ENCODE results near the gene TEAD4.

Gene TEAD4

DNA sequence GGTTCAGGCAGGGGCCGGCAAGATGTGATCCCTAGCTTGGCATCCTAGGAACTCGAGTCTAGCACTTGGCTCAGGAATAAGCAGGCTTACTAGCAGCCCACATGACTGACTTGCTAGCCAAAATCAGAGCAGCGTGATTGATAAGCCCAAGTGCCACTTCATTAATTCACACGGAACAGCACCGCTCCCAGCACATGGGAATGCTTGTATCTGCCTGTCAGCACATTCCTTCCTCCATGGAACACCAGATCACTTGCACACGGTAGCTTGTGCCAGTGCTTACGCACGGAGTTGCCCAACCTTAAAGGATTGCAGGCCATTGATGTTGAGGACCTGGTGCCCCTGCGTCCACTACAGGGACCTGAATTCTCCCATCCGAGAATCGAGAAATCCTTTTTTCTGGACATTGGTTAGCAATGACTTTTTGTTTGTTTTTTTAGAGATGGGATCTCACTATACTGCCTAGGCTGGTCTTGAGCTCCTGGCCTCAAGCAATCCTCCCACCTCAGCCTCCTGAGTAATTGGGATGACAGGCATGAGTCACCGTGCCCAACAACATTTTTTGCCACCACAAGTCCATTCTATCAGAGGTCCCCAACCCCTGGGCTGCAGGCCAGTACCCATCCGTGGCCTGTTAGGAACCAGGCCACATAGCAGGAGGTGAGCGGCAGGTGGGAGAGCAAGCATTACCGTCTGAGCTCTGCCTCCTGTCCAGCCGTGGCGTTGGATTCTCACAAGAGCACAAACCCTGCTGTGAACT, 87.4 kb downstream of the TEAD4 start:
- Mint-ChIP-seq H3K4me1 (peaks cover 31% of the 10 kb centered on the region), H3K36me3 (ENCODE audit: low read depth) (peaks cover 2% of the 10 kb centered on the region), H3K27ac (no peak overlapping the region), H3K27me3 (ENCODE audit: low read depth) (peaks cover 4% of the 10 kb centered on the region), H3K9me3 (no peaks in the 10 kb centered on the region), H3K4me3 (no peak overlapping the region)
- TF ChIP-seq, protein P1, sequence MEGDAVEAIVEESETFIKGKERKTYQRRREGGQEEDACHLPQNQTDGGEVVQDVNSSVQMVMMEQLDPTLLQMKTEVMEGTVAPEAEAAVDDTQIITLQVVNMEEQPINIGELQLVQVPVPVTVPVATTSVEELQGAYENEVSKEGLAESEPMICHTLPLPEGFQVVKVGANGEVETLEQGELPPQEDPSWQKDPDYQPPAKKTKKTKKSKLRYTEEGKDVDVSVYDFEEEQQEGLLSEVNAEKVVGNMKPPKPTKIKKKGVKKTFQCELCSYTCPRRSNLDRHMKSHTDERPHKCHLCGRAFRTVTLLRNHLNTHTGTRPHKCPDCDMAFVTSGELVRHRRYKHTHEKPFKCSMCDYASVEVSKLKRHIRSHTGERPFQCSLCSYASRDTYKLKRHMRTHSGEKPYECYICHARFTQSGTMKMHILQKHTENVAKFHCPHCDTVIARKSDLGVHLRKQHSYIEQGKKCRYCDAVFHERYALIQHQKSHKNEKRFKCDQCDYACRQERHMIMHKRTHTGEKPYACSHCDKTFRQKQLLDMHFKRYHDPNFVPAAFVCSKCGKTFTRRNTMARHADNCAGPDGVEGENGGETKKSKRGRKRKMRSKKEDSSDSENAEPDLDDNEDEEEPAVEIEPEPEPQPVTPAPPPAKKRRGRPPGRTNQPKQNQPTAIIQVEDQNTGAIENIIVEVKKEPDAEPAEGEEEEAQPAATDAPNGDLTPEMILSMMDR (IDR thresholded peaks at IDR 0.05; ENCODE audit: unreplicated experiment in 3 of 3), result no peak

DNA sequence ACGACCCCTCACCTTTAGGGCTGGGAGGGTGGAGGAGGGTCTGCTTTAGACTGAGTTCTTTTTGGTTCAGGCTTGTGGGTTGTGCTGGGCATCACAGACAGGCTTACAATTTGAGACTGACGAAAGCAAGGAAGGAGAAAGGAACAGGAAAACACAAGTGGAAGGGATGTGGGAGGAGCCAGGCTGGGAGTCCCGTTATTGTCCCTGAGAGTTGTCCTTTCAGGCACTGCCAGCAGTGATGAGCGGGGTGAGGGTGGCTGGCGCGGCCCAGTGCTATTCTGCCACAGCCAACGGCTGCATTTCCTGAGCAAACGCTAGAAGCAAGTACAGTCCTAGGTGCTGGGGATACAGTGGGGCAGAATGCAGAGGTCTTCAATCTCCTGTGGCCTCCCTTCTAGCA, 88.8 kb downstream of the TEAD4 start:
- no peaks in the 10 kb centered on the region for H3K36me3 Mint-ChIP-seq (ENCODE audit: low read depth)
- TF ChIP-seq, protein P1 (IDR thresholded peaks at IDR 0.05; ENCODE audit: unreplicated experiment in 3 of 3), result no peak
- H3K27ac Mint-ChIP-seq, result no peak overlapping the region
- H3K4me3 Mint-ChIP-seq, result no peak overlapping the region
- no peaks in the 10 kb centered on the region for H3K9me3 Mint-ChIP-seq
- H3K4me1 Mint-ChIP-seq, result peaks cover 31% of the 10 kb centered on the region
- peaks cover 4% of the 10 kb centered on the region for H3K27me3 Mint-ChIP-seq (ENCODE audit: low read depth)

DNA sequence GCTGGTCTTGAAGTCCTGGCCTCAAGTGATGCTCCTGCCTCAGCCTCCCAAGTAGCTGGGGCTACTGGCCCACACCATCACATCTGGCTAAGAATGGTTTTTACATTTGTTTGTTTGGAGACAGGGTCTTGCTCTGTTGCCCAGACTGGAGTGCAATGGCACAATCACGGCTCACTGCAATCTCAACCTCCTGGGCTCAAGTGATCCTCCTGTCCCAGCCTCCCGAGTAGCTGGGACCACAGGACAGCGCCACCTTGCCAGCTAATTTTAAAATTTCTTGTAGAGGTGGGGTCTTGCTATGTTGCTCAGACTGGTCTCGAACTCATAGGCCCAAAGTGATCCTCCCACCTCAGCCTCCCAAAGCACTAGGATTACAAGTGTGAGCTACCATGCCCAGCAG, 89.3 kb downstream of the TEAD4 start:
- H3K27ac Mint-ChIP-seq, result no peak overlapping the region
- peaks cover 4% of the 10 kb centered on the region for H3K27me3 Mint-ChIP-seq (ENCODE audit: low read depth)
- no peaks in the 10 kb centered on the region for H3K36me3 Mint-ChIP-seq (ENCODE audit: low read depth)
- no peaks in the 10 kb centered on the region for H3K9me3 Mint-ChIP-seq
- TF ChIP-seq, protein P1 (IDR thresholded peaks at IDR 0.05; ENCODE audit: unreplicated experiment in 3 of 3), result no peak
- no peak overlapping the region for H3K4me3 Mint-ChIP-seq
- H3K4me1 Mint-ChIP-seq, result peaks cover 31% of the 10 kb centered on the region

DNA sequence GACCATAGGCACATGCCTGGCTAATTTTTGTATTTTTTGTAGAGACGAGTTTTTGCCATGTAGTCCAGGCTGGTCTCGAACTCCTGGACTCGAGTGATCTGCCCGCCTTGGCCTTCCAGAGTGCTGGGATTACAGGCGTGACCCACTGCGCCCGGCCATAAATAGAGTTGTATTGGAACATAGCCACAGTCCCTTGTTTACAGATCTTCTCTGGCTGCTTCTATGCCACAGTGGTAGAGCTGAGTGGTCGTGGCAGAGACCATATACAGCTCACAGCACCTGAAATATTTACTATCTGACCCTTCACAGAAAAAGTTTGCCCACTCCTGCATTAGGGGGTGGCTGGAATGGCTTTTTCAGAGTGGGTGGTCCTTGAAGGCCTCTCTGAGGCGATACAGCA, 90.0 kb downstream of the TEAD4 start:
- no peaks in the 10 kb centered on the region for H3K36me3 Mint-ChIP-seq (ENCODE audit: low read depth)
- no peak overlapping the region for H3K4me3 Mint-ChIP-seq
- TF ChIP-seq, protein P1 (IDR thresholded peaks at IDR 0.05; ENCODE audit: unreplicated experiment in 3 of 3), result no peak
- peaks cover 4% of the 10 kb centered on the region for H3K27me3 Mint-ChIP-seq (ENCODE audit: low read depth)
- peak overlapping the region in 2 of 3 experiments; percentile 60 to 63 for H3K27ac Mint-ChIP-seq
- H3K4me1 Mint-ChIP-seq, result peaks cover 31% of the 10 kb centered on the region
- no peaks in the 10 kb centered on the region for H3K9me3 Mint-ChIP-seq

DNA sequence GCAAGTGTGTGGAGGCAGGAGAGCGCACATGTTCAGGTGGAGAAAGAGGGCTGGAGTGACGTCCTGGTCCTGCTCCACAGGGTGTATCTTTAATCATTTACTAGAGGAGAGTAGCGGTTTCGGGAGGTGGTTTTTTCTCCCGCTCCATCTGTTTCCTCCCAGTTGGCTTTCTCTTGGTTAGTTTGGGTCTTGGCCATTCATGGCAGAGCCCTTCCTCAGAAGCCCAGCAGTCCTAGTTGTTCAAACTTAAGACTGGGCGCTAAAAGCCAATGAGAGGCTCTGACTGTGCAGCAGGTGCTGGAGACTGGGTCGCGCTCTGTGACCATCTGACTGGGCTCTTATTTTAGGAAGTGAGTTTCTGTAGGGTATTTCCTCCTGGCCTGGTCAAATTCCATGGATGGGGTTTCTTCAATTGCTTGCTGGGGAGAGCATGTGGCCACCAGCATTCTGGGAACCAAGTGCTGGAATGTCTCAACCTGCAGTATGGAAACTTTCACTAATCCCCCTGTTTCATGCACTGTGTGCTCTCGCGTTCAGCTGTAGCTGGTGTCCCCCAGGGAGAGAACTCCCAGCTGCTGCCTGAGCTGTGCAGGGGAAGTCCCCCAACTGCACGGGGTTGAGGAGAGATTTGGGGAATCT, 90.5 kb downstream of the TEAD4 start:
- peak overlapping the region in 2 of 3 experiments; percentile 60 to 63 for H3K27ac Mint-ChIP-seq
- peaks cover 4% of the 10 kb centered on the region for H3K27me3 Mint-ChIP-seq (ENCODE audit: low read depth)
- no peaks in the 10 kb centered on the region for H3K36me3 Mint-ChIP-seq (ENCODE audit: low read depth)
- no peaks in the 10 kb centered on the region for H3K9me3 Mint-ChIP-seq
- peaks cover 36% of the 10 kb centered on the region for H3K4me1 Mint-ChIP-seq
- H3K4me3 Mint-ChIP-seq, result no peak overlapping the region
- TF ChIP-seq, protein P1 (IDR thresholded peaks at IDR 0.05; ENCODE audit: unreplicated experiment in 3 of 3), result no peak
